ENCODE measurements around the gene AGO3.

AGO3 gene

DNA sequence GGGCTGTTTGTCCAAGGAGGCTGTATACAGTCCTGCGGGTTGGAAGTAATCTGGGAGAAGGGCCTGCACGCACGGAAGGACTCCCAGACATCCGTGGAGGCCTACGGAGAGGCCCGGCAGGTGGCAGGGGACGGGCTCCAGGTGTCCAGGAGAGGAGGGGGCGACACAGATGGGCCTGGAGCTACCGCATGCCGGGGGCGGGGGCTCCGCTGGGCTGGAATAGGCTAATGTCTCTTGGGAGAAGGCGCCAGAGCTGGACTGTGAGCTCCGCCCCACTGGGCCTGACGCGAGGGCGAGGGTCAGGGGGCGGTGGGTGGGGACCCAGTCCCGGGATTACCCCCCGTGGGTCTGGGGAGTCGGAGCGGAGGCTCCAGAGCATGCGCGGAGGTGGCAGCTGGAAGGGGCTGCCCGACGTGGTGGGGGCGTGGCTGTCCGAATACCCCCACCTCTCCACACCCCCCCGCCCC is 47.2 kb upstream of the AGO3 start:
- H4K12ac ChIP-seq (ENCODE audit: low read depth, low read length), result peak overlapping the region; percentile 91
- H4K91ac ChIP-seq (ENCODE audit: low read depth, low read length), result peak overlapping the region; percentile 80
- peak overlapping the region; percentile 80 for H4K8ac ChIP-seq (ENCODE audit: low read depth, low read length)
- H3K9ac ChIP-seq (ENCODE audit: low read length), result peak overlapping the region; percentile 77
- H3K18ac ChIP-seq (ENCODE audit: low read length), result peak overlapping the region; percentile 89
- no CpG with 5 or more reads among the region's 29 CpGs for WGBS (ENCODE audit: extremely low coverage, insufficient coverage, insufficient read length)
- H3K9me3 ChIP-seq (ENCODE audit: insufficient read depth, low read depth, low read length), result peaks cover 1% of the 10 kb centered on the region
- H2BK120ac ChIP-seq (ENCODE audit: insufficient read depth, low read length, poor library complexity), result no peak overlapping the region
- H2AFZ ChIP-seq (ENCODE audit: insufficient read depth, low read length, poor library complexity), result peak overlapping the region; percentile 68
- H2AK5ac ChIP-seq (ENCODE audit: low read length), result peak overlapping the region; percentile 50
- H3K4me2 ChIP-seq (ENCODE audit: low read length), result peak overlapping the region; percentile 83
- H3K36me3 ChIP-seq (ENCODE audit: control insufficient read depth in 1 of 2, insufficient read depth in 2 of 2, low read length in 2 of 2), result no peaks in the 10 kb centered on the region
- H3K27ac ChIP-seq (ENCODE audit: low read depth, low read length), result peak overlapping the region; percentile 9
- peak overlapping the region; percentile 78 for H3K4ac ChIP-seq (ENCODE audit: low read depth, low read length)
- H3K79me2 ChIP-seq (ENCODE audit: control insufficient read depth, insufficient read depth, low read length, poor library complexity), result peaks cover 9% of the 10 kb centered on the region
- H2BK5ac ChIP-seq (ENCODE audit: low read depth, low read length, poor library complexity), result peak overlapping the region; percentile 42
- peaks cover 18 to 26% of the 10 kb centered on the region in 2 experiments for H3K4me1 ChIP-seq (ENCODE audit: control insufficient read depth in 1 of 2, insufficient read depth in 2 of 2, low read length in 2 of 2)
- H3K27me3 ChIP-seq (ENCODE audit: insufficient read depth, low read length), result no peaks in the 10 kb centered on the region
- H3K4me3 ChIP-seq (ENCODE audit: low read depth, low read length), result peak overlapping the region; percentile 96
- no peak overlapping the region for H2BK12ac ChIP-seq (ENCODE audit: low read length)
- H3K14ac ChIP-seq (ENCODE audit: low read length), result peak overlapping the region; percentile 69
- no peak overlapping the region for H3K23ac ChIP-seq (ENCODE audit: low read length)
- no peak for DNase-seq
- H3K79me1 ChIP-seq (ENCODE audit: low read length), result peaks cover 4% of the 10 kb centered on the region

DNA sequence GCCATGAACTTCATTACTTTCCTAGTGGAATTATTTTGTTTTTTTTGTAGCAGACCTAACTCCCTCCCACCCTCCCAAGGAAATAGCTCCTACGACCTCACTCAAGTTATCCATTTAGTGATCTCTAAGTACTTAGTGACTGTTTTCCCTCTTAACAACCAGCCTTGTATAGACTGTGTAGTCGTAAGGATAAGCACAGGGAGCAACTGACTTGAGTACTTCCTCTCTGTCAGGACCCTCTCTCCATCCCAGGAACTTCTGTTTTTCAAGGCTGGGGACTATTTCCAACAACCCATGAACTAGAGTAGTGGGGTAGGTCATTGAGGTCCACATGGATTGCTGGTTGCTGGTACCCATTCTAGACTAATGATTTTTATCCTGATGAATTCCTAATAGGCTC is 46.0 kb upstream of the AGO3 start:
- Histone ChIP-seq H3K9me3 (ENCODE audit: insufficient read depth, low read depth, low read length) (peaks cover 1% of the 10 kb centered on the region), H3K4ac (ENCODE audit: low read depth, low read length) (no peak overlapping the region), H3K36me3 (ENCODE audit: control insufficient read depth in 1 of 2, insufficient read depth in 2 of 2, low read length in 2 of 2) (peaks cover 2% of the 10 kb centered on the region in 2 experiments), H3K18ac (ENCODE audit: low read length) (no peak overlapping the region), H3K4me1 (ENCODE audit: control insufficient read depth in 1 of 2, insufficient read depth in 2 of 2, low read length in 2 of 2) (peaks cover 18 to 24% of the 10 kb centered on the region in 2 experiments), H3K79me1 (ENCODE audit: low read length) (peaks cover 4% of the 10 kb centered on the region), H4K12ac (ENCODE audit: low read depth, low read length) (no peak overlapping the region), H3K27me3 (ENCODE audit: insufficient read depth, low read length) (no peaks in the 10 kb centered on the region), H3K27ac (ENCODE audit: low read depth, low read length) (no peak overlapping the region), H3K9ac (ENCODE audit: low read length) (no peak overlapping the region), H3K79me2 (ENCODE audit: control insufficient read depth, insufficient read depth, low read length, poor library complexity) (peaks cover 9% of the 10 kb centered on the region), H4K91ac (ENCODE audit: low read depth, low read length) (no peak overlapping the region), H3K14ac (ENCODE audit: low read length) (no peak overlapping the region), H4K8ac (ENCODE audit: low read depth, low read length) (no peak overlapping the region), H2AFZ (ENCODE audit: insufficient read depth, low read length, poor library complexity) (no peak overlapping the region), H3K23ac (ENCODE audit: low read length) (no peak overlapping the region), H2BK5ac (ENCODE audit: low read depth, low read length, poor library complexity) (no peak overlapping the region), H2BK120ac (ENCODE audit: insufficient read depth, low read length, poor library complexity) (no peak overlapping the region), H2AK5ac (ENCODE audit: low read length) (no peak overlapping the region), H2BK12ac (ENCODE audit: low read length) (no peak overlapping the region), H3K4me2 (ENCODE audit: low read length) (no peak overlapping the region), H3K4me3 (ENCODE audit: low read depth, low read length) (no peak overlapping the region)
- no CpG with 5 or more reads among the region's 2 CpGs for WGBS (ENCODE audit: extremely low coverage, insufficient coverage, insufficient read length)
- no peak for DNase-seq

DNA sequence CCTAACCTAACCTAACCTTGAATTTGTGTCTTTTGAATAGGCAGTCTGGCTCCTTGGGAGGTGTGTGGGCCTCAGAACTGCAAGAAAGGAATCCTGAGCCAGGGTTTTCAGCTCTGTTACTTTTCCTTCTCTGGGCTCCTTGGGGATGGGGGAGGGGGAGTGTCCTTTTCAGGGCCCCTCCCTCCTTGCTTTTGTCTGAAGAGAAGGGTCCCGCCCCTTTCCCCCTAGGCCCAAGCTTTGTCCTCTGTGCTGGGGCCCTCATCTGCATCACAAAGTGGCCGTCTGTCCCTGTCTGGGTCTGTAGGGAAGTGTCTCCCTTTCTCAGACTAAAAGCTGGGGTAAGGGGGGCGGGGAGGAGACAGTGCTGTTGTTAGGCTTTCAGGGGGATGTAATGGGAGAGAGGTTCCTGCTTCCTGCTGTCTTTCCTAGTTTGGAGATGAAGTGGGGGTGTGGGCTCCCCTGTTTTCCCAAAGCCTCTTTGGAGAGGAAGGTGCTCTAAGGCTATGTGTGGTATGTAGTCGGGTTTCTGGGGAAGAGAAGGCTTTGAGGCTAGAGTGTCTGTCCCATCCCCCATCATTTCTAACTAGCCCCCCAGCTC is 44.8 kb upstream of the AGO3 start:
- H3K36me3 ChIP-seq (ENCODE audit: control insufficient read depth in 1 of 2, insufficient read depth in 2 of 2, low read length in 2 of 2), result peaks cover 2 to 4% of the 10 kb centered on the region in 2 experiments
- H3K4ac ChIP-seq (ENCODE audit: low read depth, low read length), result peak overlapping the region; percentile 50
- no peak overlapping the region for H2BK5ac ChIP-seq (ENCODE audit: low read depth, low read length, poor library complexity)
- H3K4me3 ChIP-seq (ENCODE audit: low read depth, low read length), result no peak overlapping the region
- peak overlapping the region; percentile 58 for H4K91ac ChIP-seq (ENCODE audit: low read depth, low read length)
- H3K27me3 ChIP-seq (ENCODE audit: insufficient read depth, low read length), result no peaks in the 10 kb centered on the region
- no peak overlapping the region for H2AK5ac ChIP-seq (ENCODE audit: low read length)
- peak overlapping the region; percentile 26 for H2AFZ ChIP-seq (ENCODE audit: insufficient read depth, low read length, poor library complexity)
- no peak overlapping the region for H4K12ac ChIP-seq (ENCODE audit: low read depth, low read length)
- DNase-seq, result no peak
- peak overlapping the region; percentile 31 for H3K27ac ChIP-seq (ENCODE audit: low read depth, low read length)
- peaks cover 9% of the 10 kb centered on the region for H3K79me2 ChIP-seq (ENCODE audit: control insufficient read depth, insufficient read depth, low read length, poor library complexity)
- peak overlapping the region; percentile 40 for H3K18ac ChIP-seq (ENCODE audit: low read length)
- H2BK120ac ChIP-seq (ENCODE audit: insufficient read depth, low read length, poor library complexity), result no peak overlapping the region
- H3K9me3 ChIP-seq (ENCODE audit: insufficient read depth, low read depth, low read length), result peaks cover 1% of the 10 kb centered on the region
- H3K9ac ChIP-seq (ENCODE audit: low read length), result no peak overlapping the region
- peaks cover 4% of the 10 kb centered on the region for H3K79me1 ChIP-seq (ENCODE audit: low read length)
- no peak overlapping the region for H3K23ac ChIP-seq (ENCODE audit: low read length)
- no CpG with 5 or more reads among the region's 4 CpGs for WGBS (ENCODE audit: extremely low coverage, insufficient coverage, insufficient read length)
- no peak overlapping the region for H3K14ac ChIP-seq (ENCODE audit: low read length)
- peak overlapping the region; percentile 55 for H4K8ac ChIP-seq (ENCODE audit: low read depth, low read length)
- H2BK12ac ChIP-seq (ENCODE audit: low read length), result peak overlapping the region; percentile 28
- peak overlapping the region; percentile 48 for H3K4me2 ChIP-seq (ENCODE audit: low read length)
- peaks cover 18 to 22% of the 10 kb centered on the region in 2 experiments for H3K4me1 ChIP-seq (ENCODE audit: control insufficient read depth in 1 of 2, insufficient read depth in 2 of 2, low read length in 2 of 2)

DNA sequence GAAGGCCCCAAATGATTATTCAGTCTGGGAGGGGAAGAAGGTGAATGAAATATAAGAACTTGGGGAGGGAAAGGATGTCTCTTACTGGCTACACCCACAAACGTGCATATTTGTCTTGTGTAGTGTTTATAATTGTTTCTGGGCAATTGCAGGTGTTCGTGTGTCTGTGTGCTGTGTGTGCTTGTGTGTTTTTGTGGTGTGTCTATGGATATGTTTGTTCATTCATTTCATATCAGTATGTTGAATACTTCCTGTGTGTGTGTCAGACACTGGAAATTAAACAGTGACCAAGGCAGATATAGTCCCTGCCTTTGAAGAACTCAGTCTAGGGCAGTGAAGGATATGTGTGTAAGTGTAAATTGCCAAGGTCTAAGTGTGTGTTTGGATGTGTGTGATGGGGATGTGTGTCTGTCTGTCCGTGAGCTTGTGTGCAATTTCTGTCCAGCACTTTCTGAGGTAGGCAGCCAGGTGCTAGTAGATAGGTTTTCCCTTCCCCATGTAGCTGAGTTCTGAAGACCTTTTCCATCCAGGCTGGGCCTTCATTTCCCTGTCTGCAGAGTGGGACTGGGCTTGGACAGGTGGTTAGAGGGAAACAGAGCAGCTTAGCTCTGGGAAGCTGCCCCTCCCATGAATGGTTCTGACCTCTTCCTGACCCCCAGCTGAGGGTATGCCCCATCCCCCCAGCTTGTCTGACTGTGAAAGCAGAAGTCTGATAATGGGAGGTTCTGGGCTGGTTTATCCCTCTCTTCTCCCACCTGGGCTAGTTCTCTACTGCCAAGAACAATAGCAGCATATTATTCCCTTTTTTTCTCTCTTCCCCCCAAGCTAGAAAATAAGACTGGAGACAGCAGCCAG is 44.1 kb upstream of the AGO3 start:
- Histone ChIP-seq H3K27me3 (ENCODE audit: insufficient read depth, low read length) (no peaks in the 10 kb centered on the region), H3K9me3 (ENCODE audit: insufficient read depth, low read depth, low read length) (peaks cover 1% of the 10 kb centered on the region), H3K4me3 (ENCODE audit: low read depth, low read length) (no peak overlapping the region), H4K91ac (ENCODE audit: low read depth, low read length) (no peak overlapping the region), H2BK120ac (ENCODE audit: insufficient read depth, low read length, poor library complexity) (no peak overlapping the region), H3K9ac (ENCODE audit: low read length) (no peak overlapping the region), H3K23ac (ENCODE audit: low read length) (no peak overlapping the region), H3K14ac (ENCODE audit: low read length) (no peak overlapping the region), H4K8ac (ENCODE audit: low read depth, low read length) (peak overlapping the region; percentile 55), H3K79me2 (ENCODE audit: control insufficient read depth, insufficient read depth, low read length, poor library complexity) (peaks cover 9% of the 10 kb centered on the region), H3K36me3 (ENCODE audit: control insufficient read depth in 1 of 2, insufficient read depth in 2 of 2, low read length in 2 of 2) (peaks cover 3 to 4% of the 10 kb centered on the region in 2 experiments), H3K18ac (ENCODE audit: low read length) (no peak overlapping the region), H3K79me1 (ENCODE audit: low read length) (peaks cover 4% of the 10 kb centered on the region), H2AFZ (ENCODE audit: insufficient read depth, low read length, poor library complexity) (no peak overlapping the region), H3K4me2 (ENCODE audit: low read length) (peak overlapping the region; percentile 48), H2BK5ac (ENCODE audit: low read depth, low read length, poor library complexity) (no peak overlapping the region), H3K27ac (ENCODE audit: low read depth, low read length) (peak overlapping the region; percentile 9), H4K12ac (ENCODE audit: low read depth, low read length) (no peak overlapping the region), H3K4ac (ENCODE audit: low read depth, low read length) (peak overlapping the region; percentile 50), H3K4me1 (ENCODE audit: control insufficient read depth in 1 of 2, insufficient read depth in 2 of 2, low read length in 2 of 2) (peaks cover 18 to 22% of the 10 kb centered on the region in 2 experiments), H2BK12ac (ENCODE audit: low read length) (no peak overlapping the region), H2AK5ac (ENCODE audit: low read length) (no peak overlapping the region)
- DNase-seq, result no peak
- no CpG with 5 or more reads among the region's 3 CpGs for WGBS (ENCODE audit: extremely low coverage, insufficient coverage, insufficient read length)
